Gastroesophageal sphincter (tissue), 4 donors: ENCODE measurements around the gene CANX. TPM values are rescaled to one million over a fixed set of nuclear protein-coding genes. Genes with fewer than 3 reads are reported as not detected.

Experiments
- ATAC-seq: fragments of 150-250 bp; one replicate; pipeline ENCODE4 v1.9.1; 2016; ENCODE audit warnings: mild to moderate bottlenecking, moderate library complexity
- H3K27ac ChIP-seq, 4 donors: fragments of 200-600 bp; sonication (generic) in 3 of 4; 1 replicate in 3 of 4; 2 replicates in 1 of 4; pipeline ENCODE4 v1.5.1; 2016 to 2019
- H3K27me3 ChIP-seq: fragments of 200-600 bp; sonication (generic); one replicate; pipeline ENCODE4 v1.5.1; 2019
- H3K36me3 ChIP-seq, 2 donors: fragments of 200-600 bp; sonication (generic); one replicate each; pipeline ENCODE4 v1.5.1; 2019; ENCODE audit warnings: control low read depth in 1 of 2
- H3K4me1 ChIP-seq, 3 donors: fragments of 200-600 bp; sonication (generic); 1 replicate in 2 of 3; 2 replicates in 1 of 3; pipeline ENCODE4 v1.5.1; 2016 to 2019; ENCODE audit warnings: control low read depth in 2 of 3
- H3K4me3 ChIP-seq, 2 donors: fragments of 200-600 bp; sonication (generic); one replicate each; pipeline ENCODE4 v1.5.1; 2019; ENCODE audit warnings: mild to moderate bottlenecking in 1 of 2, moderate library complexity in 1 of 2
- H3K9me3 ChIP-seq, 3 donors: fragments of 200-600 bp; sonication (generic); one replicate each; pipeline ENCODE4 v1.5.1; 2017 to 2019; ENCODE audit warnings: control low read depth in 2 of 3
- EP300 ChIP-seq: sonication (generic); formaldehyde crosslinking; IDR thresholded peaks from one replicate; pipeline ENCODE4 v1.6.1; 2017; ENCODE audit warnings: antibody characterized with exemption, mild to moderate bottlenecking
- POLR2A ChIP-seq, 2 donors: fragments of 450-650 bp; IDR thresholded peaks; one replicate each; pipeline ENCODE4 v1.6.1; 2017; ENCODE audit warnings: antibody characterized with exemption in 2 of 2, mild to moderate bottlenecking in 2 of 2, moderate library complexity in 1 of 2
- POLR2AphosphoS5 ChIP-seq: sonication (generic); formaldehyde crosslinking; IDR thresholded peaks from one replicate; pipeline ENCODE4 v1.6.1; 2017; ENCODE audit warnings: antibody characterized with exemption
- WGBS, 2 donors: methylation state at CpG; one replicate each; pipeline ENCODE4 v1.1.5; 2018; ENCODE audit warnings: low coverage in 1 of 2; 5-methylcytosine and 5-hydroxymethylcytosine counted together
- total RNA-seq, 4 donors: library from RNA; depleted of rRNA; stranded (reverse); fragments of >200 nt; gene quantifications; one replicate each; pipeline ENCODE4 v1.1.0, GENCODE V29; 2016
- TF ChIP-seq, protein P1 (sequence below), 4 experiments: fragments of 200-600 bp in 2 of 4; fragments of 450-650 bp in 2 of 4; sonication (generic) in 1 of 4; IDR thresholded peaks; one replicate each; pipeline ENCODE4 v1.5.1; 2017 to 2019; ENCODE audit warnings: antibody characterized with exemption in 4 of 4, mild to moderate bottlenecking in 2 of 4, moderate library complexity in 2 of 4

The CANX gene
- total RNA-seq, 4 donors from 2014 or later = 281 to 400 (median 342) TPM

DNA sequence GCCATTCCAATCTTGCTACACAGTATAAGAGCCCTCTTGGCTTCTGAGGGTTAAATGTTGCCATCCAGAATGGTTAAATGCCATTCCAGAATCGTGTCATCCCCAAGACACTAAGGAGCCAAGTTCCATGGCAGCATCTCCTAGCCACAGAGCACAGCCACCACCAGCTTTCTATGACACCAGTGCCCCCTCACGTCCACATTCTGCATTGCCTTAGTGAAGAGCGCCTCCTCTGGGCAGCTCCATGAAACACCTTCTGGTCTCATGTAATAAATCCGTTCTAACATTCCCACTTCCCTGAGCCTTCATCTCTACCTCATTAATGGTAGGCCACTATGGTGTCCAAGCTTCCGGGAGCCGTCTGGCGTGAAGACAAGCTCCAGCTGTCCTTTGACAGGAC is 30.4 kb upstream of the CANX start:
- H3K4me3 ChIP-seq = no peak overlapping the region
- no peaks in the 10 kb centered on the region for H3K27me3 ChIP-seq
- no peaks in the 10 kb centered on the region for H3K9me3 ChIP-seq
- H3K4me1 ChIP-seq = no peaks in the 10 kb centered on the region
- peaks cover 0 to 31% of the 10 kb centered on the region in 2 donors for H3K36me3 ChIP-seq
- peak; percentile 36 for ATAC-seq
- H3K27ac ChIP-seq = no peak overlapping the region
- 31 to 36% methylated on average over 6 to 7 of the region's 7 CpGs for WGBS, 2 donors
- TF ChIP-seq POLR2A (IDR thresholded peaks at IDR 0.05) = no peak
- TF ChIP-seq, protein P1, sequence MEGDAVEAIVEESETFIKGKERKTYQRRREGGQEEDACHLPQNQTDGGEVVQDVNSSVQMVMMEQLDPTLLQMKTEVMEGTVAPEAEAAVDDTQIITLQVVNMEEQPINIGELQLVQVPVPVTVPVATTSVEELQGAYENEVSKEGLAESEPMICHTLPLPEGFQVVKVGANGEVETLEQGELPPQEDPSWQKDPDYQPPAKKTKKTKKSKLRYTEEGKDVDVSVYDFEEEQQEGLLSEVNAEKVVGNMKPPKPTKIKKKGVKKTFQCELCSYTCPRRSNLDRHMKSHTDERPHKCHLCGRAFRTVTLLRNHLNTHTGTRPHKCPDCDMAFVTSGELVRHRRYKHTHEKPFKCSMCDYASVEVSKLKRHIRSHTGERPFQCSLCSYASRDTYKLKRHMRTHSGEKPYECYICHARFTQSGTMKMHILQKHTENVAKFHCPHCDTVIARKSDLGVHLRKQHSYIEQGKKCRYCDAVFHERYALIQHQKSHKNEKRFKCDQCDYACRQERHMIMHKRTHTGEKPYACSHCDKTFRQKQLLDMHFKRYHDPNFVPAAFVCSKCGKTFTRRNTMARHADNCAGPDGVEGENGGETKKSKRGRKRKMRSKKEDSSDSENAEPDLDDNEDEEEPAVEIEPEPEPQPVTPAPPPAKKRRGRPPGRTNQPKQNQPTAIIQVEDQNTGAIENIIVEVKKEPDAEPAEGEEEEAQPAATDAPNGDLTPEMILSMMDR (IDR thresholded peaks at IDR 0.05) = peak in 3 of 4 experiments; percentile 31 to 60 (median 37)

DNA sequence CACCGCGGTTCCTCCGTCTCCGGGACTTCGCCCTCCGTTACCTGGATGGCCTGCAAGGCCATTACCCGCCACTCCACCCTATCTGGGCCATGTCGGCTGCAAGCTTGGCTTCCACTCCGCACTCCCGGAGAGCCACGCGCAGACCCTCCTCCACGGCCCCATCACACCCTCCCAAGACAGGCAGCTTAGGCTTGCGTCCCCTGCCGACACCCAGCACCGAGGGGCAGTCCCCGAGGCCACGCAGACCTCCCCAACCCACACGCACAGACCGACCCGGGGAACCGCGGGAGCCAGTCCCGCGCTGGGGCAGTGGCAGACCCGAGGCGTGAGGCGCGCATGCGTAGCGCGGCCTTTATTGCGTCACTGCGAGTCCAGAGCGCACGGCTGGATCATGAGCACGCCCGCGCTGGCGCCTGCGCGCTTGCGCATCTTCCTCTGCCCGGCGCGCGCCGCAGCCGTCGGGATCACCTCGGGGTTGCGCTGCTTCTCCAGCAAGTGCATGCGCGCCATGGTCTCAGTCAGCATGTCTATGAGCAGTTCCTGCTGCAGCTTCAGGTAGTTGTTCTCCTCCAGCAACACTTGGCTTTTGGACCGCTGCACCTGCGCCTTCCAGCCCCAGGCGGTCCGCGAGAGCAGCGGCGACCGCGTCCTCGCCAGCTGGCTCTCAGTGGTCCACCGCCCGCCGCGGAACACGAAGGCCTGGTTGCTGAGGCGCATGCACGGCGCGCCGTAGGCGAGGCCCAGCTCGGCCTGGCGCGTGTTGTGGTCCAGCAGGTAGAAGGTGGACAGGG is 20.3 kb upstream of the CANX start:
- H3K36me3 ChIP-seq = peaks cover 0 to 4% of the 10 kb centered on the region in 2 donors
- peak overlapping the region; percentile 88 to 93 (median 91) for H3K27ac ChIP-seq
- WGBS, 2 donors = 0% methylated on average over 12 of the region's 78 CpGs; no CpG with 5 or more reads in 1 of the 2 donors
- H3K4me1 ChIP-seq = peaks cover 0 to 32% (median 18%) of the 10 kb centered on the region in 3 donors
- no peaks in the 10 kb centered on the region for H3K9me3 ChIP-seq
- H3K27me3 ChIP-seq = no peaks in the 10 kb centered on the region
- ATAC-seq = peak; percentile 98
- TF ChIP-seq, protein P1 (IDR thresholded peaks at IDR 0.05) = peak in 2 of 4 experiments; percentile 8 to 28
- TF ChIP-seq EP300 (no peak), POLR2AphosphoS5 (peak; percentile 96), POLR2A (IDR thresholded peaks at IDR 0.05) (peak; percentile 84 to 86)
- H3K4me3 ChIP-seq = peak overlapping the region; percentile 83 to 98

DNA sequence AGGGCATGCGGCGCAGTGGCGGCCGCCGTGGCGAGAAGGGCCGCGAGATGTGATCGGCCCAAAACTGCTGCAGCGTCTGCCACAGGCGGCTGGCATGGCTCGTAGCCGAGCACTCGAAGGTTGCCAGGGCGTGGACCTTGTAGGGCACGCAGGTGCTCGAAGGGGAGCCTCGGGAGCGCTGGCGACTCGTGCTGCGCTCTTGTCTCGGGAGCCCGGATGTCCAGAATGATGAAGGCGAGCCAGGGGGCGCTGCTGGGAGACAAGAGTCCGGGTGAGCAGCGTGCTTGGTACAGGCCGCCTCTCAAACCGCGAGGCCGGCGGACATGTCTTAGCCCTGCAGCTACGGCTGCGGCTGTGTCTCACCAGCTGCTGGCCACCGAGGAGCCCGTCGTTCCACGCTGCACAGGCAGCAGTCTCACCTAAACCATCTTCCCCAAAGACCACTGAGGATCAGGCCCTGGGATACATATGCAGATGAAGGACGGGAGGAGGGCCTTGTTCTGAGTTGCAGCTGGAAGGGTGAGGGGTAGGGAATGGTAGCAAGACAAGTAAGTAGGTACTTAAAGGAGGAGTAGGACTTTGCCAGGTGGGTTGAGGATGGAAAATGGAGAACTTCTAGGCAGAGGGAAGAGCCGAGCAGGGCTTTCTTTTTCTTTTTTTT is 19.6 kb upstream of the CANX start:
- peak overlapping the region in 3 of 4 donors; percentile 88 to 93 (median 92) for H3K27ac ChIP-seq
- H3K4me3 ChIP-seq = peak overlapping the region; percentile 83 to 98
- 60 to 100% methylated on average over 1 to 4 of the region's 41 CpGs for WGBS, 2 donors
- no peaks in the 10 kb centered on the region for H3K9me3 ChIP-seq
- TF ChIP-seq, protein P1 (IDR thresholded peaks at IDR 0.05) = peak in 3 of 4 experiments; percentile 0 to 57 (median 38)
- no peak for TF ChIP-seq POLR2A (IDR thresholded peaks at IDR 0.05)
- TF ChIP-seq EP300 = no peak
- peaks cover 0 to 32% (median 18%) of the 10 kb centered on the region in 3 donors for H3K4me1 ChIP-seq
- peak; percentile 62 for ATAC-seq
- no peaks in the 10 kb centered on the region for H3K27me3 ChIP-seq
- peaks cover 0 to 4% of the 10 kb centered on the region in 2 donors for H3K36me3 ChIP-seq

DNA sequence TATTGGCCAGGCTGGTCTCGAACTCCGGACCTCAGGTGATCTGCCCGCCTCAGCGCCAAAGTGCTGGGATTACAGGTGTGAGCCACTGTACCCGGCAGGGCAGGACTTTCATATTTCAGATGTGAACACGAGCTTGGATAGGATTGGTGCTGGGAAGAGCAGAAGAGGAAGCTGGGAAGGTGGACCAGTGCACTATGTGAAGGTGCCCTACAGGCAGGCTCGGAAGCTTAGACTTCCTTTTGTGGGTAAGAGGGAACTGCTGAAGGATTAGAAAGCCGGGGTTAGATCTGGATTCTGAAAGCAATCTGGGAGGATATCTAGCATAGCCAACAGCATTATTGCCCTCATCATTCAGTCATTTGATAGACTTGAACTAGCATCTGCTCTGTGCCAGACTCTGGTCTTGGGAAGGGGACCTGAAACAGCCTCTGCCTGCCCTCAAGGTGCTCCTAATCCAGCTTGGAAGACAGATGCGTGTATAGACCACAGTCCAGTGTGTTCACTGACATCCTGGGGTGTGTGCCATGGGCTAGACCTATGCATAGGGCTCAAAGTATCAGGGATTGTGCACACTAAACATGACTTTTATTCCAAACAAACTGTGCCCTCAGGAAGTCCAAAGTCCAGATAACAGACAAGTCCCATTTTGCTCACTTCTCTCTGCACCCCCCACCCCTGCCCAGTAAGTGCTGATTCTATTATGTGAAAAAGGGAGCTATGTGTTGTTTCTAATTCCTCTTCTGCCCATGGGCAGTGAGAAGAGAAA is 18.6 kb upstream of the CANX start:
- Histone ChIP-seq H3K4me1 (peaks cover 0 to 32% (median 18%) of the 10 kb centered on the region in 3 donors), H3K27me3 (no peaks in the 10 kb centered on the region), H3K36me3 (peaks cover 0 to under 1% of the 10 kb centered on the region in 2 donors), H3K9me3 (no peaks in the 10 kb centered on the region), H3K27ac (no peak overlapping the region), H3K4me3 (no peak overlapping the region)
- TF ChIP-seq POLR2A (IDR thresholded peaks at IDR 0.05) = no peak
- TF ChIP-seq, protein P1 (IDR thresholded peaks at IDR 0.05) = no peak
- WGBS, 2 donors = 88 to 95% methylated on average over 3 to 4 of the region's 9 CpGs
- no peak for ATAC-seq
